HG02678 (cell line): ENCODE data around the gene MRPS12.
"Not testable (repeated sequence)": the region's sequence is repeated elsewhere in the genome, so short reads cannot be mapped to it uniquely, and the experiment has no call there.

ENCODE experiments used
- ATAC-seq: cut with Tn5 transposase; IDR thresholded peaks from one replicate; pipeline ENCODE4 v1.9.1; 2021; ENCODE audit warnings: mild to moderate bottlenecking, moderate library complexity; ENCODE audit not compliant: unreplicated experiment

The MRPS12 gene

DNA sequence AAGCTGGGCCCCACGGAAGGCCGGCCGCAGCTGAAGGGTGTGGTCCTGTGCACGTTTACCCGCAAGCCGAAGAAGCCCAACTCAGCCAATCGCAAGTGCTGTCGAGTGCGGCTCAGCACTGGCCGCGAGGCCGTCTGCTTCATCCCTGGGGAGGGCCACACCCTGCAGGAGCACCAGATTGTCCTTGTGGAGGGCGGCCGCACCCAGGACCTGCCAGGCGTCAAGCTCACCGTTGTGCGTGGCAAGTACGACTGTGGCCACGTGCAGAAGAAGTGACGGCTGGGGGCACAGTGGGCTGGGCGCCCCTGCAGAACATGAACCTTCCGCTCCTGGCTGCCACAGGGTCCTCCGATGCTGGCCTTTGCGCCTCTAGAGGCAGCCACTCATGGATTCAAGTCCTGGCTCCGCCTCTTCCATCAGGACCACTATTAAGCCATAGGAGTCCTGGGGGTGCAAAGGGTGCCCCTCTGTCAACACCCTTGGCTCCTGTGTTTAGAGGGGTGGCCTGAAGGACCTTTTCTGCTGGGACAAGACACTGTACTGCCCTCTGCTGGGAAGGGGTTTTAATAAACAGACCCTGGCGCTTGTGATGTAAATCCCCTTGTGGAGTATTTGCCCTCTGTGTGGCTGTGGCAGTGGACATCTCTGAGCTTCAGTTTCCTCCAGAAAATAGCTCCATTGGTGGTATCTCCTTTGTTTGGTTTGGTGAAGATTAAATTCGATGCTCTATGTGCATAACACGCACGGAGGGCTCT lies 1.9 kb downstream of the MRPS12 start:
- no peak for ATAC-seq

DNA sequence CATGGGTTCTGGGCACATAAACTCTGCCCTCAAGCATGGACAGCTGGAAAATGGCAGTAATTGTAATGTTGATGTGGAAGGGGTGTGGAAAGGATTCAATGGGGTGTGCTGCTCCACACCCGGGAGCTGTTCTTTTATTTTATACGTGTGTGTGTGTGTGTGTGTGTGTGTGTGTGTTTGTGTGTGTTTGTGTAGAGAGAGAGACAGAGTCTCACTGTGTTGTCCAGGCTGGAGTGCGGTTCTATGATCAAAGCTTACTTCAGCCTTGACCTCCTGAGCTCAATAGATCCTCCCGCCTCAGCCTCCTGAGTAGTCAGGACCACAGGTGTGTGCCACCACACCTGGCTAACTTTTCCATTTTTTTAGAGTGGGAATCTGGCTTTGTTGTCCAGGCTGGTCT lies 2.8 kb downstream of the MRPS12 start:
- no peak for ATAC-seq

DNA sequence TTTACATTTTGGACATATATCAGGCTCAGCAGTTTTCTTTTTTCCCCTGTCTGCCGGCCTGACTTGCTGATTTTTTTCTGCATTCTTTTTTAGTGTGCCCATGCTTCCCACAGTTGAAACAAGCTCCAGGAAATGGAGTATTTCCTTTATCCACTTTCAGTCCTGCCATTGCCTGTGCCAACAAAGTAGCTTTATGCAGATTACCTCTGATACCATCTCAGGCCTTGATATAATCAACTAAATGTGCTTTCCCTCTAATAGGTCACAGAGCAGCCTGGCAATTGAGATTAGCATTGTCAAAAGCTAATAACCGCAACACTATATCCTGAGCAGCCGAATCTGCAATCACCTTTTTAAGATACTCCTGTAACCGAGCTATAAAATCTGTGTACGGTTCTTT lies 9.2 kb downstream of the MRPS12 start:
- ATAC-seq: no peak

DNA sequence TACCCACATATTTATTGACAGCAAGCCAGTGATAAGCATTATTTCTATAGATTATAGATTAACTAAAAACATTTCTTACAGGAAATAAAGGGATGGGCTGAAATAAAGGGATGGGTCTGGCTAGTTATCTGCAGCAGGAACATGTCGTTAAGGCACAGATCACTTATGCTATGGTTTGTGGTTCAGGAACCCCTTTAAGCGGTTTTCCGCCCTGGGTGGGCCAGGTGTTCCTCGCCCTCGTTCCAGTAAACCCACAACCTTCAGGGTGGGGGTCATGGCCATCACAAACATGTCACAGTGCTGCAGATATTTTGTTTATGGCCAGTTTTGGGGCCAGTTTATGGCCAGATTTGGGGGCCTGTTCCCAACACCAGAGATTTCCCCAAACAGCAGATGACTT lies 10.7 kb downstream of the MRPS12 start:
- ATAC-seq: not testable (repeated sequence)

DNA sequence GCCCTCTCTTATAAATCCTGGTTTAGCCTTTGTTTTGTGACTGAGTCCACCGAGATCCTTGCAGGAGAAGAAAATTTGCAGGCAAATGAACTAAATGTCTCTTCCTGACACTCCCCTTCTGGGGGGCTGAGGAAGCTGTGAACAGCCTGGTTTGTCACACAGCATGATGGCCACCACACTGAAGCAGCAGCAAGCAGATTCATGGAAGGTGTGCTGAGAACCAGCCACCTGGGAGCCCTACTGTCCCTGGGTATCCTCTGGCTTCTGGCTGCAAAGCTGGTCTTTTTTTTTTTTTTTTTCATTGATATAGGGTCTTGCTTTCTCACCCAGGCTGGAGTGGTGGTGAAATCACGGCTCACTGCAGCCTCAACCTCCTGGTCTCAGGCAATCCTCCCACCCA lies 11.2 kb downstream of the MRPS12 start:
- ATAC-seq: no peak

DNA sequence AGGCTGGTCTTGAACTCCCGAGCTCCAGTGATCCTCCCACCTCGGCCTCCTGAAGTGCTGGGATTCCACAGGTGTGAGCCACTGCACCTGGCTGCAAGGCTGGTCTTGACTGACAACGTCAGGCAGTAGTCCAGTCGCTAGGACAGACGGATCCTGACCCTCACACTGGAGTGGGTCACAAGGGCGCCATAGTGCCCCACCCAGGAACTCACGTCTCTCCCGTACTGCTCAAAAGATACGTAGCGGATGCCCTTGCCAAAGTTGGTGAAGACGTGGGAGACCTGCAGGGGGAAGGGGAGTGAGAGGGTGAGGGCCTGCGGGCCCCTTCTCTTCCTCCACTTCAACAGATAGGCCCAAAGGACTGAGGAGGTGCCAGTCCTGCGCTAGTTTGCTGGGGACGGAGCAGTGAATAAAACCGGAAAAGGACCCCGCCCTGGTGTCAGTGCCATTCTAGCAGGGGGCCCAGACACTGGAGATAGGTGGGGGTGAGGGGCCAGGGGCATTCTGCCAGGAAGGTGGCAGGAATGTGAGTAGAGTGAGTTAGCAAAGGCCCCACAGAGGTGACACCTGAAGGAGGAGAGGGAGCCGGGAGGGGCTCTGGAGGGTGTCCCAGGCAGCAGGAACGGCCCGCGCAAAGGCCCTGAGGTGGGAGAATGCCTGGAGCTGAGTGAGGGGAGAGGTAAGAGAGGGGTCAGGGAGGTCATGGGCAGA lies 11.9 kb downstream of the MRPS12 start:
- no peak for ATAC-seq

DNA sequence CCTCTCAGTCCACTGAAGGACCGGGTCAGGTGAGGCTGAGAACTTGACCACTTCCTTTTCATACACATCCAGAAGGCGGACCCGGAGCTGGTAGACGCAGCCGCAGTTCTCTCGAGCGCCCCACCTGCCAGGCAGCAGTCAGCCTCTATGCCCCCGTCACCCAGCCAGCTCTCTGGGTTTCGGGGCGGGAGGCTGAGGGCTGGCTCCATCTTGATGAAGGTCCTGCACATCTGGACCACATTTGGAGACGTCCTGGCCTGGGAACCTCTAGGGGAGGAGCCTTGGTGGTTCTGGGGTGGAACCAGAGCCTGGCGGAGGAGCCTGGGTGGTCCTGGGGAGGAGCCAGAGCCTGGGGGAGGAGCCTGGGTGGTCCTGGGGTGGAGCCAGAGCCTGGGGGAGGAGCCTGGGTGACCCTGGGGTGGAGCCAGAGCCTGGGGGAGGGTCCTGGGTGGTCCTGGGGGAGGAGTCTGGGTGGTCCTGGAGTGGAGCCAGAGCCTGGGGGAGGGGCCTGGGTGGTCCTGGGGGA lies 14.3 kb downstream of the MRPS12 start:
- ATAC-seq: no peak

DNA sequence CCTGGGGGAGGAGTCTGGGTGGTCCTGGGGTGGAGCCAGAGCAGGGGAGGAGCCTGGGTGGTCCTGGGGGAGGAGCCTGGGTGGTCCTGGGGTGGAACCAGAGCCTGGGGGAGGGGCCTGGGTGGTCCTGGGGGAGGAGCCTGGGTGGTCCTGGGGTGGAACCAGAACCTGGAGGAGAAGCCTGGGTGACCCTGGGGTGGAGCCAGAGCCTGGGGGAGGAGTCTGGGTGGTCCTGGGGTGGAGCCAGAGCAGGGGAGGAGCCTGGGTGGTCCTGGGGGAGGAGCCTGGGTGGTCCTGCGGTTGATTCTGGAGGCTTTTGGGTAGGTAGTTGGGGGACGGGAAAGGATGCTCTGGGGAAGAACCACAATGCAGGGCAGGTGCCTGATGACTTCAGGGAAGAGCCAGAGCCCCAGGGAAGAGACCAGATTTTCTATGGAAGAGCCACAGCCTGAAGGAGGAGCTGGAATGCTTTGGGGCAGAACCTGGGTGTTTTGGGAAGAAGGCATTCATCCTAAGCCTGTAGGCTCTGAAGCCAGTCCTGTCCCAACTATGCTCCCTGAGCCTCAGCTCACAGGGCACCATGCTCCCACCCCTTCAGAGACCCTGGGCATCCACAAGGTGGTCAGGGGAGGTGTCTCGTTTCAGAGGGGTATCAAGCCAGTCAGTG lies 15.0 kb downstream of the MRPS12 start:
- ATAC-seq: no peak

DNA sequence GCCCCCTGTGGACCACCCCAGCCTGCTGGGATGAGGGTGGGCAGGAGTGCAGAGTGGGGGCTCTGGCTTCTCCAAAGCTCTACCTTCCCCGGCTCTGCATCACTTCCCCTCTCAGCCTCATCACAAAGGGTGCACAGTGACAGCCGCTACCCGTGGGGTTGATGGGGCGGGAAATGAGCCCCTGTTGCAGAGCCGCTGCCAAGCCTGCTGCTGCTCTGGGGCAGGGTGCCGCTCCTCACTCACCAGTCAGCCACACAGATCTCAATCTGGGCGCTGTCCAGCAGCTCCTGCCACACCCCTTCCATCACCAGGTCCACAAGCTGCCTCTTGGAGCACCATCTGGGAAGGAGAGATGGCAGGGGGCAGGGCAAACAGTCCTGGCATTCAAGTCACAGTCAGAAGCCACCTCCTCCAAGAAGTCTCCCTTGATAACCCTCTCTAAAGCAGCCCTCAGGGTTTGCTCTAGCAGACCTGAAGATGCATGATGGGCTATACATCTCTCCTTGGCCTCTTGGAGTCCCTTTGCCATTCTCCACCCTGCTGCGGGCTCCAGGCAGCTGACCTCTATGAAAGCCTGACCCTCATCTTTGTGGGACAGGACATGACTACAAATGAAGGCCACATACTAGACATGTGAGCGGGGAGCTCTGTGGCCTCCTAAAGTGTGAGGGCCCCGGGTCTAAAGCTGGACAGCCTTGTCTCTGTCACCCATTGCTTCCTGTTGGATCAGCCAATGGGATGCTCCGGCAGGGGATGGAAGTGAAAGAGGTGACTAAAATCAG lies 15.7 kb downstream of the MRPS12 start:
- ATAC-seq: no peak

DNA sequence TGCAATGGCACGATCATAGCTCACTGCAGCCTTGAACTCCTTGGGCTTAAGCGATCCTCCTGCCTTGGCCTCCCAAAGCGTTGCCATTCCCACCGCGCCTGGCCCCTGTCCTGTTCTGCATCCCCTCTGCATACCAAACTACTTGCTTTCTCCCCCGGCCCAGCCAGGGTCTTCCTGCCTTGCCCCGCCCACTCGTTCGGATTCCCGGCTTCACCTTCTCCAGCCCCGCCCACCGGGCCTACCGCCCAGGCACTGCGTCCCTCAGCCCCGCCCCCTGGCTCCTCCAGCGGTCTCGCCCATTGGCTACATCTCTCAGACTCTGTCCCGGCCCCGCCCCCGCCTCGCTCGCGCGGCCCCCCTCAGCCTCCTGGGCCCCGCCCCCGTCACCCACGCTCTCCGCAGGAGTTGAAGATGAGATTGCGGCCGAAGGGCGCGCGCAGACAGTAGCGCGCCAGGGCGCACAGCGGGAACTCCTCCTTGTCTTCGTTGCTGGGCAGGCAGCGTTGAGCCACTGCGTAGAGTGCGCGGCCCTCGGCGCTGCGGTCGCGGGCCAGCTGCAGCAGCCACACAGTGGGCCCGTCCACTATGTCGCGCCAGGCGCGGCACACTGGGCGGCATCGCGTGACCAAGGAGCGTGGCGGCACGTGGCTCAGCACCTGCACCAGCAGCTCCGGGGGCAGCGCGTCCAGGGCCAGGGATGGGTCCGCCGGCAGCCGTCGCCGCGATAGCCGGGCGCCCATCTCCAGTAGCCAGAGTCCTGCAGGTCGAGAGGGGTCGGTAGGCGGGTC lies 19.0 kb downstream of the MRPS12 start:
- no peak for ATAC-seq

DNA sequence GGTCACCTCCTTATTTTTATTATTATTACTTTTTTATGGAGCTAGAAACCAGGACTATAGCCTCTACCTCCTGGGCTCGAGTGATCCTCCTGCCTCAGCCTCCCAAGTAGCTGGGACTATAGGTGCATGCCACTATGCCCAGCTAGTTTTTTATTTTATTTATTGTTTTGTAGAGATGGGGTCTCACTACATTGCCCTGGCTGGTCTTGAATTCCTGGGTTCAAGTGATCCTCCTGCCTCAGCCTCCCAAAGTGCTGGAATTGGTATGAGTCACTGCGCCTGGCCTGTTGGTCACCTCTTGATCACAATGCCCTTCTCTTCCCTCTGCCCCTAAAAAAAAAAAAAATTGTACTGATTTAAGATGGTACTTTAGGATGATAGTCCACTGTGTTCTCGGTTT lies 20.4 kb downstream of the MRPS12 start:
- no peak for ATAC-seq

DNA sequence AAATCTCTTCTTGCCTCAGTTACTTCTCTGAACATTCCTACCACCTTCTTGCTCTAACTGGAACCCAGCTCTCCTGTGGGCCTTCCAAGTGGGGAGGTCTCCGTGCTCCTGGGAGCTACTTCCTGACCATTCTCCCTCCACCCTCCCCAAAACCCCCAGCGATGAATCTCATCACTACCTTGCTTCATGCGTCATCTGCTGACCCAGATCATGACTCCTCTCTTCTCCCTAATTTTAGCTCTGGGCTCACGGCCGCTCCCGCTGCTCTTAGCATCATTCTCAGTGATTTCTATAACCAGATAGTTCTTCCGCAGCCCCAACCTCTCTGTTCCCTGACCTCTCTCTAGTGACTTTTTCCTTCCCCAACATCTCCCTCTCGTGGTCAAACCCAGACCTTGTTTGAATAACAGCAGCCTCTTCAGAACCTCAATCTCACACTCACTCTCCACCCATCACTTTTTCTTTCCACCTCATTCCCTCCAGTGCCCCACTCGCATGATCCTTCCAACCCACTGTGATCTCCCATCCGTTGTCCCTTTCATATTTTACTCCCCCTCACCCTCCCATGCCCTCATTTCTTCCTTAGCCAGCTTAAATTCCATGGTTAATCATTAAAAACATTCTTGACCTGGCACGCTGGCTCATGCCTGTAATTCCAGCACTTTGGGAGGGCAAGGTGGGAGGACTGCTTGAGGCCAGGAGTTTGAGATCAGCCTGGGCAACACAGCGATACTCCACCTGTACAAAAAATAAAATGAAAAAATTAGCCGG lies 21.8 kb downstream of the MRPS12 start:
- no peak for ATAC-seq

DNA sequence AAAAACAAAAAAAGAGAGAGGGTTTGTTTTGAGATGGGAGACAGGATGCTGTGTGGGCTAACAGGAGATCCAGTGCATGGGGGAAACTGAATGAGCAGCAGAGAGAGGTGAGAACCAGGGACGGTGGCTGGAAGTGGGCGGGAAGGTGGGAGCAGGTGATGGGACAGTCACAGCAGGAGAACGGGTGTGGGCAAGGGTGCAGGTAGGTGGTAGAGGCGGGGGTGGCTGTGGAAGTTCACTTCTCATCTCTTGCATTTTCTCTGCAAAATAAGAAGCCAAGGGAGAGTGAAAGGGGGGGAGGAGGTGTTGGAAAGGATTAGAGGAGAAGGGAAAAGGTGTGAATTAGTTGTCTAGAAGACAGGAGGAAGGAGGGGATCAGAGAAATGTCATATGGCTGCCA lies 22.9 kb downstream of the MRPS12 start:
- ATAC-seq: no peak

DNA sequence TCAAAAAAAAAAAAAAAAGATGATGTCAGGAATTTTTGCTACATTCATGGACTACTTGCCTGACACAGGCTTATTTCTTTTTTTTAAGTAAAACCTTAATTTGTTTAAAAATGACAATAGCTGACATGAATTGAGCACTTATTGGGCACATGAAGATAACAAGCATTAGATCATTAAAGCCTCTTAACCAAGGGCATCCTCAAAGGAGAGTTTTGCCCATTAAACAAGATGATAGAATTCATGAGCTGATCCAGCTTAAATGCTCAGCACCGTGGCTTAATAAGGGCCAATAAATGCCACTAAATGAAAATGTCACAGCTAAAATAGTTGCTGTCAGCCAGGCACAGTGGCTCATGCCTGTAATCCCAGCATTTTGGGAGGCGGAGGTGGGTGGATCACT lies 25.5 kb downstream of the MRPS12 start:
- no peak for ATAC-seq

DNA sequence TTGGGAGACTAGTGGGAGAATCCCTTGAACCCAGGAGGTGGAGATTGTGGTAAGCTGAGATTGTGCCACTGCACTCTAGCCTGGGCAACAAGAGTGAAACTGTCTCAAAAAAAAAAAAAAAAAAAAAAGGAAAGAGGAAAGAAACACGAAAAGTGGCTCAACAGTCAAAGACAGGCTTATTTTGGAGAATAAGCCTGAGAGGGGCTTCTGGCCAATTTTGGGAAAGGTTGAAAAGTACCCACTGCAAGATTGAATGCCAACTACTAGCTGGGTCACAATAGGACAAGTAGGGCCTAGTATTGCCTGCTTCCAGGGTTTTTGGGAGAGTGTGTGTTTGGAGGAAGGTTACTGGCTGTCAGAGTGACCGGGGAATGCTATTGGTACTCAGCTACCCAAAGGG lies 27.6 kb downstream of the MRPS12 start:
- ATAC-seq: no peak

DNA sequence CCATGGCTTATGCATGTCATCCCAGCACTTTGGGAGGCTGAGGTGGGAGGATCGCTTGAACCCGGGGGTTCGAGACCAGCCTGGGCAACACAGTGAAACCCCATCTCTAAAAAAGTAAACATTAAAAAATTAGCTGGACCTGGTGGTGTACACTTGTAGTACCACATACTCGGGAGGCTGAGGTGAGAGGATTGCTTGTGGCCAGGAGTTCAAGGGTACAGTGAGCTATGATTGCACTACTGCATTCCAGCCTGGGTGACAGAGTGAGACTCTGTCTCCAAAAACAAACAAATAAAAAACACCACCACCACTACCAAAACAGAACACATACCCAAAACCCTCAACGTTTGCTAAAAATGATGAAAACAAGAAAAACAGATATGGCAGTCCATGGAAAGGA lies 28.9 kb downstream of the MRPS12 start:
- no peak for ATAC-seq

DNA sequence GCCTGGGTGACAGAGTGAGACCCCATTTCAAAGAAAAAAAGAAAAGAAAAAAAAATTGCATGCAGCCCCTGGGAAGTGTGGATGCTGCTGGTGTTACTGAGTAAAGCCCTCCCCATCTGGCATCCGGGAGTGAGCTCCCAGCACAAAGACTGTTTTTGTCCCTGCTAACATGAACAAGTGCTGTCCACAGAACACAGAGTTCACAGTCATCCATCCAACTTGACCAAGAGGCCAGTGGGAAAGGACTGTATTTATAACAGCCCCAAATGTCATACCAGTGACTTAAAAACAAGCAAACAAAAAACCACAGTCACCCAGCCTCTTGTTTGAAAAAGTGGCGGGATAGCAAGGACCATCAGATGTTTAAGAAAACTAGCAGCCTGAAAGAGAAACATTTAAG lies 34.0 kb downstream of the MRPS12 start:
- ATAC-seq: no peak

DNA sequence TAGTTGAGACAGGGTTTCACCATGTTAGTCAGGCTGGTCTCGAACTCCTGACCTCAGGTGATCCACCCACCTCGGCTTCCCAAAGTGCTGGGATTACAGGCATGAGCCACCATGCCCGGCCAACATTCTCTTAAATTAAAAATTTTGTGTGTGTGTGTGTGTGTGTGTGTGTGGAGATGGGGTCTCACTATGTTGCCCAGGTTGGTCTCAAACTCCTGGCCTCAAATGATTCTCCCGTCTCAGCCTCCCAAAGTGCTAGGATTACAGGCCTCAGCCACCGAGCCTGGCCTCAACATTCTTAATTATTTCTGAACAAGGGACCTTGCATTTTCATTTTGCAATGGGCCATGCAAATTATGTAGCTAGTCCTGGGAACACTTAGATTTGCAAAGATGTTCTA lies 35.4 kb downstream of the MRPS12 start:
- not testable (repeated sequence) for ATAC-seq

DNA sequence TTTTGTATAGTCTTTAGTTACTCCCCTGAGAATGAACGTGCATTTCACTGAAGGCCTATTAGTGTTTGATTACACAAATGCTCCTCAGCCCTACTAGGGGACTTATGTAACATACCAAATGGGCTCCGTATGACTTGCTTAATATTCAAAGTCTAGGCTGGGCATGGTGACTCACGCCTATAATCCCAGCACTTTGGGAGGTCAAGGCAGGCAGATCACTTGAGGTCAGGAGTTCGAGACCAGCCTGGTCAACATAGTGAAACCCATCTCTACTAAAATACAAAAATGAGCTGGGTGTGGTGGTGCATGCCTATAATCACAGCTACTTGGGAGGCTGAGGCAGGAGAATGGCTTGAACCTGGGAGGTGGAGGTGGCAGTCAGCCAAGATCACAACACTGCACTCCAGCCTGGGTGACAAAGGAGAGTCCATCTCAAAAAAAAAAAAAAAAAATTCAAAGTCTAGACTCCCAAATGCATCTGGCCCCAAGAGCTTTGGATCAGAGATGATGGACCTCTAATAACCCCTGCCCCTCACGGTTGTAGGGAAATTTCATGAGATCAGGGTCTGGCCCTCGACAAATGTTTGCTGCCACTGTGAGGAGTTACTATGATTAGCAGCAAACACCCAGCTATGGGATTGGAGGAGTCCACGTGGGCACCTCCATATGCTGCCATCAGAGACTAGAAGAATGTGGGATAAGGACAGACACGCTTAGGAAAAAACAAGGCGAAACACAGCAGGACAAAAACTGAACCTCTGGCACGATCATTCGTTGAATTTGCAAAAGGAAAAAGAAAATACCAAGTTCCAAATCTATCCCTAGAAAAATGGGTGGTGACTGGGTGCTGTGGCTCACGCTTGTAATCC lies 40.2 kb downstream of the MRPS12 start:
- ATAC-seq: no peak
